Endothelial cell of umbilical vein (primary cell): ENCODE measurements around the gene TEX29.

Experiments used
- EZH2 ChIP-seq: IDR thresholded peaks from 2 replicates; pipeline ENCODE4 v1.6.1; 2012; ENCODE audit warnings: borderline replicate concordance, low read depth, mild to moderate bottlenecking, moderate library complexity, low read length, inconsistent platforms; ENCODE audit not compliant: severe bottlenecking
- FOS ChIP-seq: IDR thresholded peaks from 2 replicates; pipeline ENCODE4 v1.6.1; 2011; ENCODE audit warnings: mild to moderate bottlenecking, low read length, moderate library complexity, borderline replicate concordance; ENCODE audit not compliant: insufficient read depth
- POLR2A ChIP-seq: IDR thresholded peaks from 2 replicates; pipeline ENCODE4 v1.6.1; 2012; ENCODE audit warnings: low read depth, mild to moderate bottlenecking, control low read depth, low read length

DNA sequence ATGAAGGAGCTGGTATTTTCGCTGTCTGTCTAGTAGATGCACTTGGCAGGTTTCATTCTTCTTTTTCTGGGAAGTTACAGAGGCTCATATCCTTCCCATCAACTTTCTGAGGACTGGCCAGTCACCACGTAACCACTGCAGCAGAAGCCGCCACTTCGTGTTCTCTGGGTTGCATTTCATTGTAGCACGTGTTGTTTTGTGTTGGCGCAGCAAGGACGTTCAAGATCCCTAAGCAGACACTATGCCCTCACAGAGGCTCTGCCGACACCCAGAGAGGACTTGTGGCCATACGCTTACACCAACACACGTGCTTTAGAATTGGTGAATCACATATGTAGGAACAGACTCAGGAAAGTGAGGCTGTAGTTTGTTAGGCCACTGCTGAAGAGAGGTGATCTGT is 42.2 kb upstream of the TEX29 start:
- TF ChIP-seq POLR2A, result no peak
- no peak for TF ChIP-seq FOS
- no peak for TF ChIP-seq EZH2
